A673 (cell line): ENCODE results near the gene KIF7. TPM values are rescaled to one million over a fixed set of nuclear protein-coding genes. Genes with fewer than 3 reads are reported as not detected.

Source experiments
- BruUV-seq: library from RNA; stranded (reverse); fragments of 400-500 nt; replicated peaks from 2 replicates; lab custom pipeline; 2021; lab: Mats Ljungman, UMichigan
- CTCF ChIA-PET: fragments of 300-600 bp; sonication (Branson Sonifier 250); formaldehyde crosslinking; loops from one replicate; lab custom pipeline; 2022; ENCODE audit warnings: antibody characterized with exemption; lab: Charles Lee
- POLR2A ChIA-PET: fragments of 300-600 bp; sonication (Branson Sonifier 250); formaldehyde crosslinking; loops from one replicate; lab custom pipeline; 2022; ENCODE audit warnings: antibody characterized with exemption; ENCODE audit not compliant: low non-redundant PET; lab: Charles Lee
- DNase-seq: peaks from one replicate; pipeline ENCODE4 v3.0.0-alpha.2; 2015; ENCODE audit warnings: low spot score
- H3K27ac ChIP-seq: fragments of 200-600 bp; sonication (generic); 2 replicates; pipeline ENCODE4 v1.5.1; 2016; ENCODE audit warnings: mixed run types, low read depth, mild to moderate bottlenecking, mixed read lengths, antibody characterized with exemption, low read length; ENCODE audit not compliant: poor library complexity, severe bottlenecking
- H3K27me3 ChIP-seq: fragments of 200-600 bp; sonication (generic); replicated peaks from 2 replicates; pipeline ENCODE4 v1.6.1; 2017; ENCODE audit warnings: mixed run types, low read depth, mild to moderate bottlenecking, mixed read lengths, antibody characterized with exemption, low read length; ENCODE audit not compliant: insufficient read depth, poor library complexity
- H3K36me3 ChIP-seq: fragments of 200-600 bp; sonication (generic); 2 replicates; pipeline ENCODE4 v1.6.1; 2016; ENCODE audit warnings: mixed run types, mild to moderate bottlenecking, mixed read lengths, antibody characterized with exemption, low read length; ENCODE audit not compliant: insufficient read depth, poor library complexity, severe bottlenecking
- H3K4me1 ChIP-seq: fragments of 200-600 bp; sonication (generic); 2 replicates; pipeline ENCODE4 v1.6.1; 2017; ENCODE audit warnings: mixed run types, mild to moderate bottlenecking, mixed read lengths, antibody characterized with exemption, low read length; ENCODE audit not compliant: insufficient read depth, poor library complexity, severe bottlenecking
- H3K4me3 ChIP-seq: fragments of 200-600 bp; sonication (generic); 2 replicates; pipeline ENCODE4 v1.5.1; 2016; ENCODE audit warnings: low read depth, mixed run types, mild to moderate bottlenecking, mixed read lengths, low read length; ENCODE audit not compliant: poor library complexity, severe bottlenecking
- H3K9me3 ChIP-seq: fragments of 200-600 bp; sonication (generic); 2 replicates; pipeline ENCODE4 v1.6.1; 2016; ENCODE audit warnings: mixed run types, low read depth, mild to moderate bottlenecking, mixed read lengths, antibody characterized with exemption, low read length; ENCODE audit not compliant: poor library complexity, severe bottlenecking
- CTCF ChIP-seq: fragments of 300-800, 200-600 bp; sonication (generic); conservative IDR thresholded peaks from 2 replicates; pipeline ENCODE4 v1.5.1; 2017; ENCODE audit warnings: low read depth, mild to moderate bottlenecking, antibody characterized with exemption, low read length, moderate library complexity, mixed read lengths
- EZH2 ChIP-seq: fragments of 200-600 bp; sonication (generic); IDR thresholded peaks from 2 replicates; pipeline ENCODE4 v1.6.1; 2017; ENCODE audit warnings: borderline replicate concordance, low read depth, mild to moderate bottlenecking, mixed read lengths, antibody characterized with exemption, low read length; ENCODE audit not compliant: poor library complexity, severe bottlenecking
- intact Hi-C: fragments of 100-400 bp; cut with micrococcal nuclease; formaldehyde crosslinking; loops from one replicate; pipeline ENCODE4 v1.10.0; 2022; ENCODE audit not compliant: unreplicated experiment
- total RNA-seq: library from RNA; stranded (reverse); gene quantifications from 2 replicates; pipeline ENCODE4 v1.2.3, GENCODE V29; 2021

KIF7 gene
- total RNA-seq, 1 experiment from 2014 or later: 9.5 TPM

GRCh38 chr15:89685995-89686394 is 30.7 kb upstream of the KIF7 start:
- POLR2A ChIA-PET: no interaction called here
- Histone ChIP-seq H3K27ac (no peak overlapping the region), H3K9me3 (no peaks in the 10 kb centered on the region), H3K4me1 (no peaks in the 10 kb centered on the region), H3K27me3 (no peaks in the 10 kb centered on the region), H3K36me3 (no peaks in the 10 kb centered on the region), H3K4me3 (no peak overlapping the region)
- intact Hi-C loops: no loop called here
- no peak for DNase-seq
- BruUV-seq: no TSS peak
- TF ChIP-seq CTCF (no peak), EZH2 (no peak)
- CTCF ChIA-PET: no interaction called here

- no peak overlapping the region for H3K27ac ChIP-seq
These were observed 25.9 kb upstream of the KIF7 start for GRCh38 chr15:89681146-89681545.

DNA sequence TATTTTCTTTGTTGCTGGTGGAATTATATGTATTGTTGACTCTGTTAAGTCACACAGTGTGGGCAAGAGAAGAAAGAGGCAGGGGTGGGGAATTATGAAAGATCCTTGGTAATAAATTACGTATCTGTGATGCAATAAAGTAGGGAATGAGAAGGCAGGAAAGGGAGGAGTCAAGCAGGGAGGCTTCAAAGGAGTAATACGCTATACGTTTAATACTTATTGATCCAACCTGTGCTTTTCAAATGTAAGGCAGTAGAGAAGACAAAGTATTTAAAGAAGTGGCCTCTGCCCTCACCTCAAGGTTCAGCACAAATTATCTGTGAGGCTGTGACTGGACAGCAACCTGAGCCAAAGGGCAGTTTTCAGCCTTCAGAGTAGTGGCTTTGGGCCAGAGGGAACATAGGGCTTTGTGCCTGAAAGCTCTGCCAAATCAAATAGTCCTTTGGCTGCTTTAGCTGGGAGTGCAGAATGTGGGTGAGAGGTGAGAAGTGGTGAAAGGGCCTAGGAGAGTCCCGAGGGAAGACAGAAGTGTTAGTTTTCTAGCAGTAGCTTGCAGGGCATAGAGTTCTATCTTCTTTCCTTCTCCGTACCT is 25.1 kb upstream of the KIF7 start:
- CTCF ChIA-PET: no interaction called here
- H3K27ac ChIP-seq: no peak overlapping the region
- POLR2A ChIA-PET: no interaction called here
- H3K36me3 ChIP-seq: no peaks in the 10 kb centered on the region
- no peaks in the 10 kb centered on the region for H3K27me3 ChIP-seq
- H3K4me1 ChIP-seq: no peaks in the 10 kb centered on the region
- intact Hi-C loops: no loop called here
- H3K9me3 ChIP-seq: no peaks in the 10 kb centered on the region
- TF ChIP-seq EZH2: no peak
- TF ChIP-seq CTCF: no peak
- BruUV-seq: no TSS peak
- no peak for DNase-seq
- no peak overlapping the region for H3K4me3 ChIP-seq

More at GRCh38 chr15:89681146-89681545, 25.9 kb upstream of the KIF7 start:
- ChIA-PET CTCF (no interaction called here), POLR2A (no interaction called here)
- BruUV-seq: no TSS peak
- Histone ChIP-seq H3K9me3 (no peaks in the 10 kb centered on the region), H3K36me3 (no peaks in the 10 kb centered on the region), H3K27me3 (no peaks in the 10 kb centered on the region), H3K4me3 (no peak overlapping the region), H3K4me1 (no peaks in the 10 kb centered on the region)
- no peak for DNase-seq
- intact Hi-C loops: no loop called here
- TF ChIP-seq EZH2 (no peak), CTCF (no peak)
